Endothelial cell of umbilical vein (primary cell): ENCODE data around the gene COL19A1. TPM values are rescaled to one million over a fixed set of nuclear protein-coding genes. Genes with fewer than 3 reads are reported as not detected.
"Not testable (repeated sequence)": the region's sequence is repeated elsewhere in the genome, so short reads cannot be mapped to it uniquely, and the experiment has no call there.

Experiments used
- BruUV-seq: library from RNA; stranded (reverse); fragments of 400-500 nt; replicated peaks from 2 replicates; lab custom pipeline; 2021; lab: Mats Ljungman, UMichigan
- CTCF ChIA-PET: fragments of 300-600, 350-600 bp; sonication (Branson Sonifier 250); formaldehyde crosslinking; loops from one replicate; lab custom pipeline; 2021; ENCODE audit warnings: antibody characterized with exemption, inconsistent platforms; lab: Charles Lee
- POLR2A ChIA-PET: fragments of 300-600, 350-600 bp; sonication (Branson Sonifier 250); formaldehyde crosslinking; loops from one replicate; lab custom pipeline; 2021; ENCODE audit warnings: antibody characterized with exemption, inconsistent platforms; lab: Charles Lee
- DNase-seq: peaks from one replicate; pipeline ENCODE4 v3.0.0-alpha.2; 2011; ENCODE audit warnings: low read depth, low spot score
- FAIRE-seq: peaks from 2 replicates; lab custom pipeline; 2011; peaks lifted over from hg19 to GRCh38; lab: Jason Lieb, UNC
- H2AFZ ChIP-seq: 2 replicates; pipeline ENCODE4 v1.6.0; 2012; ENCODE audit warnings: low read depth, low read length, control low read depth, inconsistent platforms
- H3K27ac ChIP-seq: 2 replicates; pipeline ENCODE4 v1.5.1; 2011; ENCODE audit warnings: low read depth, mild to moderate bottlenecking, control low read depth, low read length, moderate library complexity; ENCODE audit not compliant: insufficient read depth
- H3K27me3 ChIP-seq, 2 experiments: 2 replicates each; pipeline versions ENCODE4 v1.6.0 to v1.6.1; 2011; ENCODE audit warnings: low read length in 2 of 2, mixed read lengths in 1 of 2; ENCODE audit not compliant: control insufficient read depth in 2 of 2, insufficient read depth in 2 of 2
- H3K36me3 ChIP-seq, 2 experiments: 2 replicates in 1 of 2; 3 replicates in 1 of 2; pipeline ENCODE4 v1.5.1; 2011; ENCODE audit warnings: low read length in 2 of 2, mild to moderate bottlenecking in 1 of 2, moderate library complexity in 1 of 2; ENCODE audit not compliant: control insufficient read depth in 2 of 2, insufficient read depth in 2 of 2; ENCODE audit errors: extremely low read depth in 1 of 2
- H3K4me1 ChIP-seq: 3 replicates; pipeline ENCODE4 v1.5.1; 2011; ENCODE audit warnings: mild to moderate bottlenecking, low read length; ENCODE audit not compliant: control insufficient read depth, insufficient read depth; ENCODE audit errors: extremely low read depth
- H3K4me2 ChIP-seq: 2 replicates; pipeline ENCODE4 v1.6.1; 2011; ENCODE audit warnings: low read length, control low read depth, mixed read lengths; ENCODE audit not compliant: insufficient read depth
- H3K4me3 ChIP-seq, 3 experiments: fragments of 200-600 bp in 1 of 3; sonication (generic), shearing (Covaris generic) in 1 of 3; replicated peaks in 1 of 3; 2 replicates each; pipeline ENCODE4 v1.5.1; 2011 to 2016; ENCODE audit warnings: control low read depth in 3 of 3, low read length in 3 of 3, mild to moderate bottlenecking in 2 of 3, inconsistent platforms in 1 of 3, low read depth in 1 of 3, moderate library complexity in 1 of 3; ENCODE audit not compliant: insufficient read depth in 1 of 3
- H3K79me2 ChIP-seq: 2 replicates; pipeline ENCODE4 v1.6.0; 2012; ENCODE audit warnings: low read length, inconsistent platforms; ENCODE audit not compliant: control insufficient read depth, insufficient read depth
- H3K9ac ChIP-seq: replicated peaks from 2 replicates; pipeline ENCODE3; 2011; ENCODE audit warnings: low read length, control low read depth; ENCODE audit not compliant: insufficient read depth; ENCODE audit errors: extremely low read depth
- H3K9me1 ChIP-seq: replicated peaks from 3 replicates; pipeline ENCODE4 v1.6.0; 2011; ENCODE audit warnings: mild to moderate bottlenecking, low read length; ENCODE audit not compliant: control insufficient read depth, insufficient read depth; ENCODE audit errors: extremely low read depth
- H3K9me3 ChIP-seq: replicated peaks from 2 replicates; pipeline ENCODE4 v1.5.1; 2012; ENCODE audit warnings: low read length, inconsistent platforms; ENCODE audit not compliant: control insufficient read depth, insufficient read depth
- H4K20me1 ChIP-seq: replicated peaks from 2 replicates; pipeline ENCODE3; 2011; ENCODE audit warnings: mild to moderate bottlenecking, low read length; ENCODE audit not compliant: control insufficient read depth, insufficient read depth; ENCODE audit errors: extremely low read depth
- EZH2 ChIP-seq: IDR thresholded peaks from 2 replicates; pipeline ENCODE4 v1.6.1; 2012; ENCODE audit warnings: borderline replicate concordance, low read depth, mild to moderate bottlenecking, moderate library complexity, low read length, inconsistent platforms; ENCODE audit not compliant: severe bottlenecking
- GATA2 ChIP-seq: IDR thresholded peaks from 2 replicates; pipeline ENCODE4 v1.7.0; 2011; ENCODE audit warnings: low read depth, mild to moderate bottlenecking, moderate library complexity, mixed read lengths, low read length; ENCODE audit not compliant: insufficient read length, insufficient read depth
- JUN ChIP-seq: IDR thresholded peaks from 2 replicates; pipeline ENCODE4 v1.6.1; 2011; ENCODE audit warnings: borderline replicate concordance, low read depth; ENCODE audit not compliant: insufficient read length, insufficient read depth
- MYC ChIP-seq: IDR thresholded peaks from one replicate; pipeline ENCODE4 v1.6.1; 2011; ENCODE audit warnings: mild to moderate bottlenecking, low read depth, low read length
- POLR2A ChIP-seq: IDR thresholded peaks from 2 replicates; pipeline ENCODE4 v1.6.1; 2012; ENCODE audit warnings: low read depth, mild to moderate bottlenecking, control low read depth, low read length
- POLR2AphosphoS5 ChIP-seq: IDR thresholded peaks from 2 replicates; pipeline ENCODE4 v1.6.1; 2012; ENCODE audit warnings: low read depth, mild to moderate bottlenecking, control low read depth, low read length, moderate library complexity; ENCODE audit not compliant: insufficient read depth
- dilution Hi-C: fragments of 300-500 bp; cut with MboI; formaldehyde crosslinking; loops from one replicate; pipeline ENCODE4 v1.15.0; 2019; ENCODE audit warnings: low sequenced_read_pairs; ENCODE audit not compliant: extremely low pct_ligation_motif_present
- intact Hi-C: fragments of 100-400 bp; cut with micrococcal nuclease; formaldehyde crosslinking; loops from one replicate; pipeline ENCODE4 v1.10.0; 2022
- polyA plus RNA-seq, 4 experiments: library from polyadenylated mRNA; depleted of rRNA in 3 of 4; stranded (reverse) in 3 of 4; unstranded in 1 of 4; fragments of >200 nt; gene quantifications; 2 replicates each; pipeline versions ENCODE4 v1.2.1 to v1.2.3, GENCODE V29; 2011 to 2012; ENCODE audit warnings: missing spikeins in 1 of 4
- total RNA-seq: library from RNA; stranded (reverse); gene quantifications from 2 replicates; pipeline ENCODE4 v1.2.3, GENCODE V29; 2021
- TF ChIP-seq, protein P1 (sequence below), 2 donors: IDR thresholded peaks; 1 replicate in 1 of 2; 2 replicates in 1 of 2; pipeline ENCODE4 v1.5.1; 2011; ENCODE audit warnings: low read length in 2 of 2, mild to moderate bottlenecking in 2 of 2, moderate library complexity in 2 of 2, control low read depth in 1 of 2, inconsistent platforms in 1 of 2, low read depth in 1 of 2; ENCODE audit not compliant: insufficient read depth in 1 of 2; ENCODE audit errors: extremely low read depth in 1 of 2

The COL19A1 gene
- total and polyA plus RNA-seq, 2 donors (not counting 3 experiments of a cell fraction or from before 2014, with no cell fraction given), result not detected

DNA sequence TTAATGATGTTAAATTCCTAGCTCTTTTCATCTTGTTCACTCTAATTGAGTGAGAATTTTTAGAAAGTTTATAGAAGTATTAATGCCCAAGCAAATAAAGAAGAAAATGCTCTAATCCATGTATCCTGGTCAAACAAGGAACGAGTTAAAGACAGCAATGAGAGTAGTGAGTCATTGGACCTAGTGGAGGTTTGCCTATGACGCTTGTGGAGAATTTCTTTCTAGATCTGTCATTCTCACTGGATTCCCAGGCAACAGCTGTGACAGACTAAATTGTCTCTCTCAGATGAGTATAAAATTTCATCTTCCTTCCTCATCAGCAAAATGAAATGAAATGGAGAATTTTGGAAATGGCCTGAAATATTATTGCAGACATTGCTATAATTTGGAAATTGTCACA is 127.9 kb downstream of the COL19A1 start:
- no TSS peak for BruUV-seq
- POLR2A ChIA-PET, result no interaction called here
- H3K36me3 ChIP-seq, result no peaks in the 10 kb centered on the region
- H3K27ac ChIP-seq, result no peak overlapping the region
- H3K4me1 ChIP-seq, result no peaks in the 10 kb centered on the region
- H3K4me2 ChIP-seq, result no peak overlapping the region
- no peaks in the 10 kb centered on the region for H4K20me1 ChIP-seq
- no peaks in the 10 kb centered on the region for H3K9me3 ChIP-seq
- no peak for DNase-seq
- H3K4me3 ChIP-seq, result no peak overlapping the region
- no peaks in the 10 kb centered on the region for H3K79me2 ChIP-seq
- no peak for FAIRE-seq
- H3K9me1 ChIP-seq, result no peaks in the 10 kb centered on the region
- dilution Hi-C loops, result no loop called here
- no peak for TF ChIP-seq JUN
- TF ChIP-seq EZH2, result no peak
- TF ChIP-seq GATA2, result no peak
- no peaks in the 10 kb centered on the region for H3K27me3 ChIP-seq
- H3K9ac ChIP-seq, result no peak overlapping the region
- H2AFZ ChIP-seq, result no peak overlapping the region
- CTCF ChIA-PET, result no interaction called here
- intact Hi-C loops, result no loop called here

DNA sequence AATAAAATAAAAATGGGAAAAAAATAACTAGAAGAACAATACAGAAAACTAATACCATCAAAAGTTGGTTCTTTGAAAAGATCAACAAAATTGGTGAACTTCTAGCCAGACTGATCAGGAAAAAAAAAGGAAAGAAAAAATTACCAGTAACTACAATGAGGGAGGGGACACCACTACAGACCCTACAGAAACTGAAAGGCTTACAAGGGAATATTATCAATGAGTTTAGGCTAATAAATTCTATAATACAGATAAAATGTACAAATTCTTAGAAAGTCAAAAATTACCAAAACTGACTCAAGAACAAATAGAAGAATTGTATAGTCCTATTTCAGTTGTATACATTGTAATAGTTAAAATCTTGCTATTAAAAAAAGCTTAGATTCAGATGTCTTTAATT is 141.8 kb downstream of the COL19A1 start:
- Histone ChIP-seq H3K4me1 (no peaks in the 10 kb centered on the region), H3K9me3 (no peaks in the 10 kb centered on the region), H3K4me3 (no peak overlapping the region), H3K9me1 (no peaks in the 10 kb centered on the region), H2AFZ (no peak overlapping the region), H3K4me2 (no peak overlapping the region), H3K9ac (no peak overlapping the region), H3K79me2 (no peaks in the 10 kb centered on the region), H3K36me3 (no peaks in the 10 kb centered on the region), H3K27me3 (no peaks in the 10 kb centered on the region), H3K27ac (no peak overlapping the region), H4K20me1 (no peaks in the 10 kb centered on the region)
- dilution Hi-C loops, result no loop called here
- POLR2A ChIA-PET, result no interaction called here
- no TSS peak for BruUV-seq
- intact Hi-C loops, result no loop called here
- CTCF ChIA-PET, result interaction anchor here (1.6 kb wide), 1 partner anchor 14 kb away, joined by 3 read pairs; no protein-coding TSS in a partner anchor
- FAIRE-seq (no peak), DNase-seq (no peak)
- TF ChIP-seq MYC (no peak), EZH2 (no peak), POLR2A (no peak), JUN (no peak), GATA2 (no peak), POLR2AphosphoS5 (no peak)
- TF ChIP-seq, protein P1, sequence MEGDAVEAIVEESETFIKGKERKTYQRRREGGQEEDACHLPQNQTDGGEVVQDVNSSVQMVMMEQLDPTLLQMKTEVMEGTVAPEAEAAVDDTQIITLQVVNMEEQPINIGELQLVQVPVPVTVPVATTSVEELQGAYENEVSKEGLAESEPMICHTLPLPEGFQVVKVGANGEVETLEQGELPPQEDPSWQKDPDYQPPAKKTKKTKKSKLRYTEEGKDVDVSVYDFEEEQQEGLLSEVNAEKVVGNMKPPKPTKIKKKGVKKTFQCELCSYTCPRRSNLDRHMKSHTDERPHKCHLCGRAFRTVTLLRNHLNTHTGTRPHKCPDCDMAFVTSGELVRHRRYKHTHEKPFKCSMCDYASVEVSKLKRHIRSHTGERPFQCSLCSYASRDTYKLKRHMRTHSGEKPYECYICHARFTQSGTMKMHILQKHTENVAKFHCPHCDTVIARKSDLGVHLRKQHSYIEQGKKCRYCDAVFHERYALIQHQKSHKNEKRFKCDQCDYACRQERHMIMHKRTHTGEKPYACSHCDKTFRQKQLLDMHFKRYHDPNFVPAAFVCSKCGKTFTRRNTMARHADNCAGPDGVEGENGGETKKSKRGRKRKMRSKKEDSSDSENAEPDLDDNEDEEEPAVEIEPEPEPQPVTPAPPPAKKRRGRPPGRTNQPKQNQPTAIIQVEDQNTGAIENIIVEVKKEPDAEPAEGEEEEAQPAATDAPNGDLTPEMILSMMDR (IDR thresholded peaks at IDR 0.05; ENCODE audit: extremely low read depth in 1 of 2, insufficient read depth in 1 of 2, low read depth in 1 of 2, low read length in 2 of 2), result no peak

DNA sequence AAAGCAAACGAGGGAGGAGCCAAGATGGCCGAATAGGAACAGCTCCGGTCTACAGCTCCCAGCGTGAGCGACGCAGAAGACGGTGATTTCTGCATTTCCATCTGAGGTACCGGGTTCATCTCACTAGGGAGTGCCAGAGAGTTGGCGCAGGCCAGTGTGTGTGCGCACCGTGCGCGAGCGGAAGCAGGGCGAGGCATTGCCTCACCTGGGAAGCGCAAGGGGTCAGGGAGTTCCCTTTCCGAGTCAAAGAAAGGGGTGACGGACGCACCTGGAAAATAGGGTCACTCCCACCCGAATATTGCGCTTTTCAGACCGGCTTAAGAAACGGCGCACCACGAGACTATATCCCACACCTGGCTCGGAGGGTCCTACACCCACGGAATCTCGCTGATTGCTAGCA is 144.0 kb downstream of the COL19A1 start:
- CTCF ChIA-PET, DNase-seq, H3K27ac ChIP-seq, H3K9me3 ChIP-seq, dilution Hi-C loops, H3K79me2 ChIP-seq, H3K27me3 ChIP-seq, BruUV-seq, H3K4me3 ChIP-seq, H3K4me2 ChIP-seq, H3K9me1 ChIP-seq, H3K36me3 ChIP-seq, POLR2A ChIA-PET, FAIRE-seq, H4K20me1 ChIP-seq, H3K9ac ChIP-seq, H2AFZ ChIP-seq, H3K4me1 ChIP-seq, intact Hi-C loops: not testable (repeated sequence)
